NCI-H146 treated with DMSO at 0.1 percent for 48 hours (cell line): ENCODE measurements around the gene FNDC11.
"Not testable (repeated sequence)": the region's sequence is repeated elsewhere in the genome, so short reads cannot be mapped to it uniquely, and the experiment has no call there.

ENCODE experiments used
- DNase-seq: peaks from one replicate; lab custom pipeline; 2025; ENCODE audit not compliant: unreplicated experiment; lab: John Stamatoyannopoulos, UW

FNDC11 gene

DNA sequence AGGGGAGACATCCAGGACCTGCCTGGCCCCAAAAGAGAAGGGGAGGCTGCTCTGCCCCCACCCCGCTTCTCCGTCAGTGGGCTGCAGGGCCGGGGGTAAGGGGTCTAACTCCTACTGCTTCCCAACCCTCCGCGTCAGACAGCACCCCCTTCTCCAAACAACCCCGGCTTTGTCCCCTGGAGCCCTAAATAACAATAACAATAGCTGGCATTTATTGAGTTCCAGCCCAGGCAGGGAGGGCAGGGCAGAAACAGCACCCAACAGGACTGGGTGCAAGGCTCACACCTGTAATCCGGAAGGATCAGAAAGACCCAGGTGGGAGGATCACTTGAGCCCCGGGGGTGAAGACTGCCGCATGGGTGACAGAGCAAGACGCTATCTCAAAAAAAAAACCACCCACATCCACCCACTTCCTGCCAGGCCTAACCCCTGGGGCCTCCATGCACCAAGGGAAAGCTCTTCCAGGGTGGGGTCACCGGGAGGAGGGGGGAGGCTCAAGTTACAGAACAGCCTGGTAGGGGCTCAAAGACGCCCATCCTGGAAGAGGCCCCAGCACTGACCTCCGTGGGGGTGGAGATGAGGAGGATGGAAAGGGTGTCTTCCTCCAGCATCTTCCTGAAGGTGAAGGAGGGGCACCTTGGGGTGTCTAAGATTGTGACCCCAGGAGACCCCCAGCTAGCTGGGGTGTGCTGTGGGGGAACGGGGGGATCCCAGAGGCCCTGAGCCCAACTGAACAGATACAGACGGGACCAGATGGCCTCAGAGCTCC is 1.3 kb upstream of the FNDC11 start:
- no peak for DNase-seq

DNA sequence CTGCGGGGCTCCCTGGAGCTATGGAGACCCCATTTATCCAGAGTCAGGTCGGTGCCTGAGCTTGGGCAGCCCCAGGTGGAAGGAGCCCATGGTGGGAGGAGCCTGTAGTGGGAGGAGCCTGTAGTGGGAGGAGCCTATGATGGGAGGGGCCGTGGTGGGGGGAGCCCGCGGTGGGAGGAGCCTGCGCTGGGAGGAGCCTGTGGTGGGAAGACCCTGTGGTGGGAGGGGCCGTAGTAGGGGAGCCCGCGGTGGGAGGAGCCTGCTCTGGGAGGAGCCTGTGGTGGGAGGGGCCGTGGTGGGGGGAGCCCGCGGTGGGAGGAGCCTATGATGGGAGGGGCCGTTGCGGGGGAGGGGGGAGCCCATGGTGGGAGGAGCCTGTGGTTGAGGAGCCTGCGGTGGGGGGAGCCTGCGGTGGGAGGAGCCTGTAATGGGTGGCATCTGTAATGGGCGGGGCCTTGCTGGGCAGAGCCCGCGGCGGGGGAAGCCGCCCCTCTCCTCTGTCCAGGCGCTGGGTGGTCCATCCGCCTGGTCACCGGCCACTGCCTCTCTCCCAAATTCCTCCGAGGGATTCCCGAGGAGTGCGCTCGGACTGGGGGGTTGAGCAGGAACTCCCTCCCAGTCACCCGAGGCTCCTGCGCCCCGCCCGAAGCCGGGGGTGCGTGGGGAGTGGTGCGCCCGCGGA is 567 bp upstream of the FNDC11 start:
- peak; percentile 75 for DNase-seq

DNA sequence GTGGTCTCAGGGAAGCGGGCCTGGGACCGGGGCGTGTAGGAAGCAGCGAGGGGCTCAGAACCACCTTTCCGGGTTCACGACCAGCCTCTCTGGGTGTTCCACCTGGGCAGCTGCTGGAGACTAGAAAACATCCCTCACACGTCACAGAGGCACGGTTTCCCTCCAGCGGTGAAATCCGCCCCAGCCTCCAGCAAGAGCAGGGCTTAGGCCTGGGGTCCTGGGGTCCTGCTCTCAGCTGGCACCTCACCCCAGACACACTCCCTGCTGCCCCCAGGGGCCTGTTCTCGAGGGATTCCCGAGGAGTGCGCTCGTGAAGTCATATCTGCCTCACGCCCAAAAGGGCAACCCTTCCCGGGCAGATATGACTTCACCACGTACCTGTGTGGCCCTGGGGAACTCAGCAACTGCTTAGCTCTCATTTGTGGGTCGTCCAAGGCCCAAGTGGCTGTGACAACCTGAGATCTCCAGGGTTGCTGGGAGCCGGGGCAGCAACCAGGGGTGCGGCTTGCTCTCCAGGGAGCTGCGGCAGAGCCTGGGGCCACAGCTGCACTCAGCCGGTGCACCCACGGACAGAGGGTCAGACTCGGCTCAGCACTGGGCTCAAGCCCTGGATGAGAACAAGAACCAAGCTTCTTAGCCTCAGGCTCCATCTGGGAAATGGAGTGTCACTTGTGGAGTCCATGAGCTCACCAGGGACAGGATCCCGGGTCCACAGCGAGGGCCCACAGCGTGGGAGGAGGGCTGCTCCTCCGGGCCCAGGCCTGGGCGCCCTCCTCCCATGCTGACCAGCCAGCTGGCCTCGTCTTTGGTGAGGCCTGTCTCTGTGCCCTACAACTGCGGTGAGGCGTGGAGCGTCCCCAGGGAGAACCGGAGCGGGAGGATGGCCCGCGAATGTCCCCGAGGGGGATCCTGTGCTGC is 661 bp downstream of the FNDC11 start:
- DNase-seq: no peak

DNA sequence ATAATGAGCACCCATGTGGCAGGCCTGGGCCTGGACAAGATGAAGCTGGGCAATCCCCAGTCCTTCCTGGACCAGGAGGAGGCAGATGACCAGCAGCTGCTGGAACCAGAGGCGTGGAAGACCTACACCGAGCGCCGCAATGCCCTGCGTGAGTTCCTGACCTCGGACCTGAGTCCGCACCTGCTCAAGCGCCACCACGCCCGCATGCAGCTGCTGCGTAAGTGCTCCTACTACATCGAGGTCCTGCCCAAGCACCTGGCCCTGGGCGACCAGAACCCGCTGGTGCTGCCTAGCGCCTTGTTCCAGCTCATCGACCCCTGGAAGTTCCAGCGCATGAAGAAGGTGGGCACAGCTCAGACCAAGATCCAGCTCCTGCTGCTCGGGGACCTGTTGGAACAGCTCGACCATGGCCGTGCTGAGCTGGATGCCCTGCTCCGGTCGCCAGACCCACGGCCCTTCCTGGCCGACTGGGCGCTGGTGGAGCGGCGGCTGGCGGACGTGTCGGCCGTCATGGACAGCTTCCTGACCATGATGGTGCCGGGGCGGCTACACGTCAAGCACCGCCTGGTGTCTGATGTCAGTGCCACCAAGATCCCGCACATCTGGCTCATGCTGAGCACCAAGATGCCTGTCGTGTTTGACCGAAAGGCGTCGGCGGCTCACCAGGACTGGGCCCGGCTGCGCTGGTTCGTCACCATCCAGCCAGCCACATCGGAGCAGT is 1.9 kb downstream of the FNDC11 start:
- DNase-seq: no peak

DNA sequence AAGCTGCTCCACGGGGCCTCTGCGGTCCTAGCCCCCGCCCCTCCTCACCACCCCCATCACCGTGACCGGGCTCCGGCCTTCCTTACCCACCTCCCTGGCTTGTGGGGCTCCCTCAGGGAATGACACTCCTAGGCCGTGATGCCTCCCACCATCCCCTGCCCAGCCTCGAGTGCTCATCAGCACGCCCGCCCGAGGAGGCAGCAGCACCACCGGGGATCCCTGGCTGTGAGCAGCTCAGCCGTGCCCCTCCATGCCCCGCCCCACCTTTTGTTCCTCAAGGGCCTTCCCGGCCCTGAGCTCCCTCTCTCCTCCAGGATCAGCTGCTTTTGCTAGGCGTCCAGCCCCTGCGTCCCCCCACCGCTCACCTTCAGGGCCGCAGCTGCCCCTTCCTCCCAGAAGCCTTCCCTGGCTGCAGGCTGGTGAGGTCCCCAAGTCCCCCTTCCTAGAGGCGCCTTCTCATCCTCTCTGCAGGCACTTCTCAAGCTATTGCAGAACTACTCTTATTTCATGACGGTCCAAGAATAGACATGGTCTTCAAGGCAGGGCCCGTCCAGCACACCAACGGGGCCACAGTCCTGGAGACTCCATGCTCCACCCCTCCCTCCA is 3.0 kb downstream of the FNDC11 start:
- no peak for DNase-seq

DNA sequence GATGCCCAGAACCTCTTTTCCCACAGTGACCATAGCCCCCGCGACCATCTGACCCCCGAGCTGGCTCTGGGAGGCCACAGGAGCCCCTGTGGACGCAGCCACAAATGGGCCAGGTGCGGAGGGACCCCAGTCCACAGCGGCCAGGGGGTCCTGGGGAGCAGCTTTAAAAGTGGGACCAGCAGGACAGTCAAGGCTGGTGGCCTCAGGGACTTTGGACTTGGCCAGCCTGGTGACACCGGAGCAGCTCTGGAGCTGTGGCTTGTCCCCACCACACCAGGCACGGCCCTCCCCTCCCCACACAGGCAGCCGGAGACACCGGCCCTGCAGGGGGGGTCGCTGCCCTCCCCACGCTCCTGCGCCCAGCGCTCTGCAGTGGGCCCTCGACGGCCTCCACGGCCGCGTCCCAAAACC is 3.5 kb downstream of the FNDC11 start:
- DNase-seq: no peak

DNA sequence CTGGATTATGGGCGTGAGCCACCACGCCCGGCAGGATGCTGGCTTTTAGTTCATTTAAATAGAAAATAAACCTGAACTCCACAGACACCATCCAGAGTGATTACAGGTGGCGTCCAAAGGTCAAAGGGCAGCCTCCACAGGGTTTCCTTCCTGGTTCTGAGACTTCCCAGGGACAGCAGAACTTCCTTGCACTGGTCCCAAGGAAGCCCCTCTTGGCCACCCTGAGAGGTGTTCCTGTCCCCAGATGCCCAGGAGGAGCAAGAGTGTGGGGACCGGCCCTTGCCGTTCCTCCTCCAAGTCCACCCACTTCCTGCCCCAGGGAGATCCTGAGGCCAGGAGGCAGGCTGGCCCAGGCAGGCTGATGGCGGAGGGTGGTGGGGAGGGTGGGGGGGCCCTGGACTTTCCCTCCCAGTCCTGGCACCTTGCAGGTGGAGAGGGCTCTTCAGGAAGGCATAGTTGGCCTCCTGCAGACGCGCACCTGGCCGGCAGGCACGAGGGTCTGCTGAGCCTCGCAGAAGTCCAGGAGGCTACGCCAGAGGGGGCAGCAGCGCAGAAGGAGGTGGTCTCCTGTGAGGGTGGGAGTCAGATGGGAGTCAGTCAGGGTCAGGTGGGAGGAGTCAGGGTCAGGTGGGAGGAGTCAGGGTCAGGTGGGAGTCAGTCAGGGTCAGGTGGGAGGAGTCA is 5.0 kb downstream of the FNDC11 start:
- DNase-seq: no peak

DNA sequence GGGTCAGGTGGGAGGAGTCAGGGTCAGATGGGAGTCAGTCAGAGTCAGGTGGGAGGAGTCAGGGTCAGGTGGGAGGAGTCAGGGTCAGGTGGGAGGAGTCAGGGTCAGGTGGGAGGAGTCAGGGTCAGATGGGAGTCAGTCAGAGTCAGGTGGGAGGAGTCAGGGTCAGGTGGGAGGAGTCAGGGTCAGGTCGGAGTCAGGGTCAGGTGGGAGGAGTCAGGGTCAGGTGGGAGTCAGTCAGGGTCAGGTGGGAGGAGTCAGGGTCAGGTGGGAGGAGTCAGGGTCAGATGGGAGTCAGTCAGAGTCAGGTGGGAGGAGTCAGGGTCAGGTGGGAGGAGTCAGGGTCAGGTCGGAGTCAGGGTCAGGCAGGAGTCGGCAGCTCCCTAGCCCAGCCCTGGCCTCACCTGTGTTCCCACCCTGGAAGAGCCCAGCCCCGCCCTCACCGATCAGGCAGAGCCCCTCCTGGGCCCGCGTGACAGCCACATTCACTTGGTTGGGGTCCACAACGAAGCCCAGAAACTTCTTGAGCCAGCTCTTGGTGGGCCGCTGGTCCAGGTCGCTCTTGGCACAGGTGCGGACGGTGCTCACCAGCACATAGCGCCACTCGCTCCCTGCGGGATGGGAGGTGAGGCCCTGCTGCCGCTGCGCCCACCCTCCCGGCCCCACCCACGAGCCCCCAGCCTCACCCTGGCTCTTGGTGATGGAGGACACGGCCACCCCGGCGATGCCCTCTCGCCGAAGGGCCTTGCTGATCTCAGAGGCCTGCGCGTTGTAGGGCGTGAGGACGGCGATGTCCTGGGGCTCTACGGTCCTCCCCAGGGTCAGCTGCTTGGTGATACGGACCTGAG is 5.8 kb downstream of the FNDC11 start:
- not testable (repeated sequence) for DNase-seq

DNA sequence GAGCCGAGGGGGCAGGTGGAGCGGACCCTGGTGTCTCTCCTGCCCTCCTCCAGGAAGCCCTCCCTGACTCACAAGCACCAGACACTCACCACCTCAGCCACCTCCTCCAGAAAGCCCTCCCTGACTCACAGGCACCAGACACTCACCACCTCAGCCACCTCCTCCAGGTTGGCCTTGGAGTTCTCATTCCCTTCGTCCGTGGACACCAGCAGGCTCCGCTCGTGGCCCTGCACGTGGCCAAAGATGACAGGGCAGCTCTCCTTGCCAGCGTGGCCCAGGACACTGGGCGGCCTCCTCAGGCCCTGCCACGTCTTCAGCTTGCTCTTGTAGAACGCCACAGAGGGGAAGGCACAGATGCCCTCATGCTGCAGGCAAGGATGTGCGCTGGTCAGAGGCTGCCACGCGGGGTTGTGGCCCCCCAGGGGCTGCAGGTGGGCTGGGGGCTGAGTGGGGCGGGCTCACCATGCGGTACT is 6.4 kb downstream of the FNDC11 start:
- no peak for DNase-seq

DNA sequence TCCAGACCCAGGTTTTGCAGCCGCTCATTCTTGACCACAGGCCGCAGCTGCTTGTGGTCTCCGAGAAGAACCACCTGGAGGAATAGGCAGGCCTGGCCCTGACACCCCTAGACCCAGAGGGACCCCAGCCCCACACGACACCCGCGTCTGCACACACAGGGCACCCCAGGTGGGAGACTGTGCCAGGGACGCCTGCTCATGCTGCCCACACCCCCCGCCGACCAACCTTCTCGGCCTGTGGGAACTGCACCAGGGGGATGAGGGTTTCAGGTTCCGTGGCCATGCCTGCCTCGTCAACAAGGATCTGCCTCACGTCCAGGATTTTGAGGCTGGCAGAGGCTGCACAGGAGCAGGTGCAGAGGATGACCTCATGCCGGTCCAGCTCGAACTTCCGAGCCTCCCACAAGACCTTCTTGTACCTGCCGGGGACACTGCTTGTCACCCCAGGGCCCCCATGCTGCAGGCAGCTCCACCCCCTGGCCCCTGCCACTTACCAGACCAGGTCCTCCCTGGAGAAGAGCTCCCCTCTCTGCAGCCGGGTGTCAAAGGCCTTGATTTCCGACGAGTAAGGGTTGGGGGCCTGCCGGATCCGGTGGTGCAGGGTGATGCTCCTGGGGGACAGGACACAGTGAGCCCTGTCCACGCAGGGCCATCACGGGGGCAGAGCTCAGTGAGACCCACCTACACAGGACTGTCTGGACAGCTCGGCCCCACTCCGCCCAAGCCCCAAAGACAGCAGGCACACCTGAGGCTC is 7.1 kb downstream of the FNDC11 start:
- DNase-seq: no peak

DNA sequence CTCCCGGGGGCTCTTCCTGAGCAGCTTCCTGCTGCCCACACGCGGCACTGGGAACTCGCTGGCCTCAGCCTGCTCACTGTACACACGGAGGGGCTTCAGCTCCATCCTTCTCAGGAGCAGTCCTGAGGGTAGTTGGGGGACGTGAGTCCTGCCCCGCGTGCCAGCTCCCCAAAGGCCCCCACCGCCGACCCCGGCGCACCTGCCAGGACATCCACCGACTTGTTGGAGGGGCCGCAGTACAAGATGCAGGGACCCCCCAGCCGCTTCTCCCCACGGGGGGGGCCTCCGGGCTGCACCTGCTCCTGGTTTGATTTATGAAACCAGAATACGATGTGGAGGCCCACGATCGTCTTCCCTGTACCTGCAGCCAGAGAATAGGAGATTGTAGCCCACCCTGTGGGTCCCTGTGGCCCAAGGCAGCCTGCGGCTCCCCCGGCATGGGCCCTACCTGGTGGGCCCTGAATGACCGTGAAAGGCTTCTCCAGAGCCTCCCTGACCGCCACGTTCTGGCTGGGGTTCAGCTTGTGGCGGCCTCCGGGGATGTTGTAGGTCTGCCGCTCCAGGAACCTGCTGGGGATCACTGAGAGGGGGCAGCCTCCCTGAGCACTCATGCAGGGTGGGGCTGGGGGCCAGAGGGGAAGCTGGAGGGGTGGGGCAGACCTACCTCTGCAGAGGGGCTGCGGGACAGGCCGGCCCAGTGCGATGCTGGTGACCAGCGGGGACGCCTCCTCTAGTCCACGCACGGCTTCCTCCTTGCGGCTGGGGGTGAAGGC is 7.9 kb downstream of the FNDC11 start:
- DNase-seq: no peak

DNA sequence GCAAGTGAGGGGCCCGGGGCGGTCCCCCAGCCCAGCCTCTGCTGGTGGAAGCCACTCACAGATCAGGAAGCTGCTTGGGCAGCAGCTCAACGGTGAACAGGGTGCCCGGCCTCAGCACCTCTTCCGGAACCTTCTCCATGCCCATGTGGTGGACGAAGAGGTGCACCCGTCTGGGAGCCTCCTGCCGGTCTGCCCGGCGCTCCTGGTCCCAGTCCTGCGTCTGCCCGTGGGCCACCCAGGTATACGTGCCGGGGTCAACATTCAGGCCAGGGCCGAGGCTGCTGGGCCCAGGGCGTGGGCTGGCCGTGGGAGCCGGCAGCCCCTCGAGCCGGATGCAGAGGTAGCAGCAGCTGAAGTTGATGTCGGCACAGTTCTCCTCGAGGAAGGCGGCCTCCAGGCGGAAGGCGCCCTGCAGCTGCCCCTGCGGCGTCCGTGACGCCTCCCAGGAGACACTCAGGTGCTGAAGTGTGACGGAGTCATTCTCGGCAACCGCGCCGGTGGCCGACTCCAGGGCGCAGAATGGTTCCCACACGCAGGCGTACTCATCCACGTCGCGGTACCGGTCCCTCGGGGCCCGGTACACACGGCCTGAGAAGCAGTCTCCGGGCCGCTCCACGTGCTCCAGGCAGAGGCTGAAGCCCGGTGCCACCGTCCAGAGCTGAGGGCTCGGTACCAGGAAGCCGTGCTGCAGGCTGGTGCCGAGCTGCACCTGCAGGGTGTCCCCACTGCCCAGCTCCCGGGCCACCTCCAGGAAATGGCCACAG is 8.7 kb downstream of the FNDC11 start:
- no peak for DNase-seq

DNA sequence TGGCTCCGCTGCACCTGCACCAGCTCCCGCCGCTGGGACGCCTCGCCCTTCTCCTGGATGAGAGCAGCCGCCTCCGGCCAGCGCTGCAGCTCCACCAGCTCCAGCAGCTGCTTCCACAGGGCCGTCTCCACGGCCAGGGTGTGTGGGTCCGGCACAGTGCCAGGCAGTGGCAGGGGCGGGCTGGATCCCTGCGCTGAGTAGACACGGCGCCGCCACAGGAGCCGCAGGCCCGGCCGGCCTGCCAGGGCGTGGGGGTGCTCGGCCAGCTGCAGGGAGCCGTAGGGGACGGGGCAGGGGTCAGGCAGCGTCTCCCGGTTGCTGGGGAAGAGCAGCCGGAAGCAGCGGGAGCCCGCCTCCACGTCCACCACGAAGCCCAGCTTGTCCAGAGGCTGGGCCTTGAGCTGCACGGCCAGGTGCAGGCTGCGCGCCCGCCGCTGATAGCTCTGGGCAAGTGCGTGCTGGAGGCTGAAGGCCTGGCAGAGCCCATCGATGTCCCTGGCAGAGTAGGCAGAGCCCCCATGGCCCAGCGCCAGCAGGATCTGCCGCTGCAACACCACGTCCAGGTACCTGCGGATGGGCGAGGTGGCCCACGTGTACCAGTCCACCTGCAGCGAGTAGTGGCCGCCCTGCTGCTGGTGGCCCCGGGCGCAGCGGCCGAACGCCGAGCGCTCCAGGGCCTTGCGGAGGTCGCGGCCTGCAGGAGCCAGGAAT is 9.4 kb downstream of the FNDC11 start:
- no peak for DNase-seq

DNA sequence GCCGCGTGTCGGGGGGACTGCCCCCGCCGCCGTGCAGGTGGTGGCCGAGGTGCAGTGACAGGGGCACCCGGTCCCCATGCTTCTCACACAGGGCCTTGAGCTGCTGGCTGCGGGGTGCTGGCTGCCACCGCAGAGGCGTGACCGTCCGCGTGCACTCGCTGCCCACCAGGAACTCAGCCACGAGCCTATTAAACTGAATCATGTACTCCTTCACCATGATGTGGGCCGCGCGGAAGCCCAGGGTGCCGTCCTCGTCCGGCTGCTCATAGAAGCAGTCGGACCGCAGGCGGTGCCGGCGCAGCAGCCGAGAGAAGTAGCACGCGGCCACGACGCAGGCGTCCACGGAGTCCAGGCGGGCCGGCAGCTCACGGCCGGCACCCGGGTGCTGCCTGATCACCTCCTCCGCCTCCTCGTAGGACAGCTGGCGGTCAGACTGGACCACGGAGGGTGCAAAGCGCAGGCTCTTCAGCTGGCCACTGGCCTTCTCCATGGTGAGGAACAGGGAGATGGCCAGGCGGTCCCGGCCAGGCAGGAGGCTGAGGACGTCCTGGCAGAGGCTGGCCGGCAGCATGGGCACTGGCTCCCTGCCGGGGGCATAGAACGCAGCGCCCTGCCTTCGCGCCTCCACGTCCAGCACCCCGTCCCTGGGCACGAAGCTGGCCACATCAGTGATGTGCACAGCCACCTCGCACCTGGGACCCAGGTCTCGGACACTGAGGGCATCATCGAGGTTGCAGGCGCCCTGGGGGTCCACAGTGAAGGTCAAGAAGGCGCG is 10.3 kb downstream of the FNDC11 start:
- DNase-seq: no peak

DNA sequence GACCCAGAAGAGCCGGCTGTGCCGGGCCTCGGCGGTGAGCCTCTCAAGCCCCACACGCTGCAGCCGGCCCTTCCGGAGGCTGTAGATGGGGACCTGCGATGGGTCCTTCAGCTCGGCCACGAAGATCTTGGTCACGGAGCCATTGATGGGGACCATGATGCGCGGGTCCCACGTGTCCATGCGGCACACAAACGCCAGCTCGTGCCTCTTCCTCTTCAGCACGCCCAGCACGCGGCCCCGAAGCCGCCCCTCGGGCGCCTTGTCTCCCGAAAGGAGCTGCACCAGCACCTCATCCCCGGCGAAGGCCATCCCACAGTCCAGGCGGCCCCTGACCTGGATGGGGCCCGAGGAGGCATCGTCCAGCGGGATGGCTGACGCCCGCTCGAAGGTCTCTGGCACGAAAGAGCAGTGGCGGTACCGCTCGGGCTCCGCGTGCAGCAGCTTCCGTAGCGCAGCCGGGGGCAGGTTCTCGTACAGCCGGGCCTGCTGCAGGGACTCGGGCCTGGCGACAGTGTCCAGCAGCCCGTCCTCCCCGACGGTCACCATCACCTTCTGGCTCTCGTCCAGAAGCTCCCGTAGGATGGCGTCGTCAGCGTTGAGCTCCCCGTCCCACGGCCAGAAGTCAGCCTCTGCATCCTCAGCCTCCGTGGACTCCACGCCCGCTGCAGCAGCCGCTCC is 11.2 kb downstream of the FNDC11 start:
- no peak for DNase-seq
